GM19351 (cell line): ENCODE data around the gene RAB3GAP2.
"Not testable (repeated sequence)": the region's sequence is repeated elsewhere in the genome, so short reads cannot be mapped to it uniquely, and the experiment has no call there.

ENCODE experiments used
- ATAC-seq: cut with Tn5 transposase; IDR thresholded peaks from one replicate; pipeline ENCODE4 v1.9.1; 2021; ENCODE audit warnings: mild to moderate bottlenecking, moderate library complexity; ENCODE audit not compliant: unreplicated experiment

RAB3GAP2 gene

GRCh38 chr1:220291580-220291979 is 19.3 kb upstream of the RAB3GAP2 start:
- ATAC-seq, result no peak

GRCh38 chr1:220290140-220290761 is 18.0 kb upstream of the RAB3GAP2 start:
- ATAC-seq, result no peak

GRCh38 chr1:220287129-220287528 is 14.9 kb upstream of the RAB3GAP2 start:
- ATAC-seq, result no peak

GRCh38 chr1:220283625-220284024 is 11.4 kb upstream of the RAB3GAP2 start:
- ATAC-seq, result no peak

GRCh38 chr1:220281159-220281574 is 8.9 kb upstream of the RAB3GAP2 start:
- ATAC-seq, result peak; percentile 72

GRCh38 chr1:220280249-220280648 is 8.0 kb upstream of the RAB3GAP2 start:
- no peak for ATAC-seq

- ATAC-seq, result no peak
Observed at GRCh38 chr1:220278991-220279390, 6.7 kb upstream of the RAB3GAP2 start.

GRCh38 chr1:220275430-220275829 is 3.2 kb upstream of the RAB3GAP2 start:
- no peak for ATAC-seq

GRCh38 chr1:220274251-220274855 is 2.1 kb upstream of the RAB3GAP2 start:
- no peak for ATAC-seq

- no peak for ATAC-seq
Observed at GRCh38 chr1:220272841-220273090, 513 bp upstream of the RAB3GAP2 start.

GRCh38 chr1:220271706-220272046 is 577 bp downstream of the RAB3GAP2 start:
- peak; percentile 3 for ATAC-seq

GRCh38 chr1:220269036-220269435 is 3.2 kb downstream of the RAB3GAP2 start:
- ATAC-seq, result no peak

- no peak for ATAC-seq
Observed at GRCh38 chr1:220267630-220268029, 4.6 kb downstream of the RAB3GAP2 start.

- ATAC-seq, result not testable (repeated sequence)
Observed at GRCh38 chr1:220260228-220260627, 12.0 kb downstream of the RAB3GAP2 start.

- ATAC-seq, result not testable (repeated sequence)
Observed at GRCh38 chr1:220259756-220260155, 12.5 kb downstream of the RAB3GAP2 start.

- not testable (repeated sequence) for ATAC-seq
Observed at GRCh38 chr1:220256194-220256593, 16.1 kb downstream of the RAB3GAP2 start.

- no peak for ATAC-seq
Observed at GRCh38 chr1:220255204-220255603, 17.0 kb downstream of the RAB3GAP2 start.

GRCh38 chr1:220253290-220253689 is 19.0 kb downstream of the RAB3GAP2 start:
- not testable (repeated sequence) for ATAC-seq

GRCh38 chr1:220251272-220251671 is 21.0 kb downstream of the RAB3GAP2 start:
- ATAC-seq, result no peak

- ATAC-seq, result no peak
Observed at GRCh38 chr1:220250681-220251080, 21.6 kb downstream of the RAB3GAP2 start.

- ATAC-seq, result no peak
Observed at GRCh38 chr1:220249522-220249921, 22.7 kb downstream of the RAB3GAP2 start.

- ATAC-seq, result not testable (repeated sequence)
Observed at GRCh38 chr1:220248715-220249265, 23.5 kb downstream of the RAB3GAP2 start.

GRCh38 chr1:220245900-220246299 is 26.4 kb downstream of the RAB3GAP2 start:
- not testable (repeated sequence) for ATAC-seq
